Uterus (tissue), 4 donors: ENCODE measurements around the gene TRNP1. TPM values are rescaled to one million over a fixed set of nuclear protein-coding genes. Genes with fewer than 3 reads are reported as not detected.

ENCODE experiments used
- DNase-seq, 2 donors: peaks; one replicate each; pipeline ENCODE4 v3.0.0-alpha.2; 2019 to 2020
- H3K27ac ChIP-seq, 2 donors: fragments of 200-600 bp; sonication (generic); 1 replicate in 1 of 2; 2 replicates in 1 of 2; pipeline ENCODE4 v1.5.1; 2016 to 2018
- H3K27me3 ChIP-seq, 2 donors: fragments of 200-600 bp; sonication (generic); one replicate each; pipeline ENCODE4 v1.5.1; 2018 to 2019; ENCODE audit warnings: control low read depth in 1 of 2
- H3K36me3 ChIP-seq, 2 donors: fragments of 200-600 bp; sonication (generic); one replicate each; pipeline ENCODE4 v1.5.1; 2019; ENCODE audit warnings: control low read depth in 1 of 2
- H3K4me1 ChIP-seq, 2 donors: fragments of 200-600 bp; sonication (generic); one replicate each; pipeline ENCODE4 v1.5.1; 2018 to 2019; ENCODE audit warnings: control low read depth in 1 of 2
- H3K4me3 ChIP-seq, 2 donors: fragments of 200-600 bp; sonication (generic); 1 replicate in 1 of 2; 2 replicates in 1 of 2; pipeline ENCODE4 v1.5.1; 2018 to 2019; ENCODE audit warnings: mild to moderate bottlenecking in 1 of 2
- H3K9me3 ChIP-seq, 2 donors: fragments of 200-600 bp; sonication (generic); one replicate each; pipeline ENCODE4 v1.5.1; 2019; ENCODE audit warnings: control low read depth in 1 of 2
- CTCF ChIP-seq, 4 experiments: fragments of 200-600 bp in 2 of 4; fragments of 450-650 bp in 2 of 4; sonication (generic) in 2 of 4; IDR thresholded peaks; one replicate each; pipeline ENCODE4 v1.5.1; 2016 to 2019; ENCODE audit warnings: antibody characterized with exemption in 4 of 4, mild to moderate bottlenecking in 2 of 4, moderate library complexity in 1 of 4
- POLR2A ChIP-seq, 2 donors: fragments of 450-650 bp; IDR thresholded peaks; one replicate each; pipeline ENCODE4 v1.6.1; 2016; ENCODE audit warnings: antibody characterized with exemption in 2 of 2, mild to moderate bottlenecking in 1 of 2, moderate library complexity in 1 of 2
- intact Hi-C: fragments of 100-400 bp; cut with DNase I; formaldehyde crosslinking; loops from one replicate; pipeline ENCODE4 v1.15.1; 2023; ENCODE audit warnings: low total_unique reads
- total RNA-seq, 4 donors: library from RNA; depleted of rRNA in 3 of 4; stranded (reverse); fragments of >200 nt in 3 of 4; gene quantifications; one replicate each; pipeline versions ENCODE4 v1.1.0 to v1.2.4, GENCODE V29; 2014 to 2023
- donor health status: DM: yes; HTN: yes; CAD: no.

The TRNP1 gene
- total RNA-seq, 4 donors from 2014 or later, result 1.5 to 11.9 (median 7.2) TPM

GRCh38 chr1:27010226-27010994 is 16.9 kb downstream of the TRNP1 start:
- no peaks in the 10 kb centered on the region for H3K36me3 ChIP-seq
- TF ChIP-seq CTCF (IDR thresholded peaks at IDR 0.05), result no peak
- TF ChIP-seq POLR2A (IDR thresholded peaks at IDR 0.05), result no peak
- intact Hi-C loops, result no loop called here
- peak overlapping the region; percentile 83 to 90 for H3K27ac ChIP-seq
- peak overlapping the region; percentile 46 to 52 for H3K4me3 ChIP-seq
- peaks cover 0 to 8% of the 10 kb centered on the region in 2 donors for H3K4me1 ChIP-seq
- DNase-seq, result no peak
- H3K9me3 ChIP-seq, result no peaks in the 10 kb centered on the region
- no peaks in the 10 kb centered on the region for H3K27me3 ChIP-seq

- TF ChIP-seq CTCF (IDR thresholded peaks at IDR 0.05), result no peak
- TF ChIP-seq POLR2A (IDR thresholded peaks at IDR 0.05), result no peak
- Histone ChIP-seq H3K4me3 (peak overlapping the region; percentile 46 to 52), H3K27ac (peak overlapping the region; percentile 83 to 90), H3K4me1 (peaks cover 0 to 4% of the 10 kb centered on the region in 2 donors), H3K27me3 (no peaks in the 10 kb centered on the region), H3K36me3 (no peaks in the 10 kb centered on the region), H3K9me3 (no peaks in the 10 kb centered on the region)
- intact Hi-C loops, result no loop called here
- DNase-seq, result peak; percentile 80 to 87
Measured at GRCh38 chr1:27011058-27011764, 17.7 kb downstream of the TRNP1 start.

GRCh38 chr1:27011976-27012563 is 18.6 kb downstream of the TRNP1 start:
- Histone ChIP-seq H3K4me1 (peaks cover 0 to 4% of the 10 kb centered on the region in 2 donors), H3K4me3 (peak overlapping the region; percentile 46 to 52), H3K36me3 (no peaks in the 10 kb centered on the region), H3K9me3 (no peaks in the 10 kb centered on the region), H3K27me3 (no peaks in the 10 kb centered on the region), H3K27ac (peak overlapping the region; percentile 83 to 90)
- no peak for TF ChIP-seq POLR2A (IDR thresholded peaks at IDR 0.05)
- TF ChIP-seq CTCF (IDR thresholded peaks at IDR 0.05), result no peak
- intact Hi-C loops, result no loop called here
- no peak for DNase-seq

- no peak overlapping the region for H3K4me3 ChIP-seq
- no peaks in the 10 kb centered on the region for H3K4me1 ChIP-seq
- no peak for DNase-seq
- no peak overlapping the region for H3K27ac ChIP-seq
- no peak for TF ChIP-seq CTCF (IDR thresholded peaks at IDR 0.05)
- no peak for TF ChIP-seq POLR2A (IDR thresholded peaks at IDR 0.05)
- no peaks in the 10 kb centered on the region for H3K9me3 ChIP-seq
- intact Hi-C loops, result no loop called here
- H3K36me3 ChIP-seq, result no peaks in the 10 kb centered on the region
- H3K27me3 ChIP-seq, result no peaks in the 10 kb centered on the region
Measured at GRCh38 chr1:27015260-27015659, 21.8 kb downstream of the TRNP1 start.

- no peak for DNase-seq
- no peaks in the 10 kb centered on the region for H3K4me1 ChIP-seq
- H3K27me3 ChIP-seq, result no peaks in the 10 kb centered on the region
- H3K9me3 ChIP-seq, result no peaks in the 10 kb centered on the region
- no peak overlapping the region for H3K27ac ChIP-seq
- intact Hi-C loops, result no loop called here
- TF ChIP-seq POLR2A (IDR thresholded peaks at IDR 0.05) (no peak), CTCF (IDR thresholded peaks at IDR 0.05) (no peak)
- no peak overlapping the region for H3K4me3 ChIP-seq
- no peaks in the 10 kb centered on the region for H3K36me3 ChIP-seq
Measured at GRCh38 chr1:27016376-27016775, 22.9 kb downstream of the TRNP1 start.
